ENCODE measurements around the gene P2RX1.

DNA sequence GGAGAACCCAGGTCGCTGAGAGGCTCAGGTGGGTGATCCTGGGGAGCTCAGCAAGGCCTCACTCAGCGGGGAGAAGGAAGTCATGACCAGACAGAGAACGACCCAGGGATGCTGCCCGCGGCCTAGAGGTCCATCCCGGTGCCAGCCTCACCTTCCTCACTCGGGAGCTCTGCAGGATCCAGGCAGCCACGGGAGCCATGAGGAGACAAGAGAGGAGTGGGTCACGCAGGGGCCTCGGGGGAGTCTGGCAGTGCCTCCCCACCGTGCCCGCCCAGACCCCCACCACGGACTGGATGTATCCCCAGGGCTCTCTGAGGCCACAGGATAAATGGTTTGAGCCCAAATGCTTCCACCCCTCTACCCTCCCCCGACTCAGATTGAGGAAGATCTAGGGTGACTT is 37.3 kb upstream of the P2RX1 start:
- no peak for TF ChIP-seq POLR2A (IDR thresholded peaks at IDR 0.05)
- TF ChIP-seq, protein P1, sequence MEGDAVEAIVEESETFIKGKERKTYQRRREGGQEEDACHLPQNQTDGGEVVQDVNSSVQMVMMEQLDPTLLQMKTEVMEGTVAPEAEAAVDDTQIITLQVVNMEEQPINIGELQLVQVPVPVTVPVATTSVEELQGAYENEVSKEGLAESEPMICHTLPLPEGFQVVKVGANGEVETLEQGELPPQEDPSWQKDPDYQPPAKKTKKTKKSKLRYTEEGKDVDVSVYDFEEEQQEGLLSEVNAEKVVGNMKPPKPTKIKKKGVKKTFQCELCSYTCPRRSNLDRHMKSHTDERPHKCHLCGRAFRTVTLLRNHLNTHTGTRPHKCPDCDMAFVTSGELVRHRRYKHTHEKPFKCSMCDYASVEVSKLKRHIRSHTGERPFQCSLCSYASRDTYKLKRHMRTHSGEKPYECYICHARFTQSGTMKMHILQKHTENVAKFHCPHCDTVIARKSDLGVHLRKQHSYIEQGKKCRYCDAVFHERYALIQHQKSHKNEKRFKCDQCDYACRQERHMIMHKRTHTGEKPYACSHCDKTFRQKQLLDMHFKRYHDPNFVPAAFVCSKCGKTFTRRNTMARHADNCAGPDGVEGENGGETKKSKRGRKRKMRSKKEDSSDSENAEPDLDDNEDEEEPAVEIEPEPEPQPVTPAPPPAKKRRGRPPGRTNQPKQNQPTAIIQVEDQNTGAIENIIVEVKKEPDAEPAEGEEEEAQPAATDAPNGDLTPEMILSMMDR (IDR thresholded peaks at IDR 0.05), result no peak

Measured in vagina (tissue), 2 donors.